ENCODE measurements around the gene ENTHD1.
A peak's percentile ranks its signal among the peaks of the same experiment; 100 is the strongest.

ENTHD1 gene

GRCh38 chr22:39839204-39839603 lies 54.4 kb downstream of the ENTHD1 start:
- DNase-seq = no peak

- DNase-seq = no peak
Observed at GRCh38 chr22:39833610-39834009, 60.0 kb downstream of the ENTHD1 start.

GRCh38 chr22:39833093-39833492 lies 60.5 kb downstream of the ENTHD1 start:
- no peak for DNase-seq

- DNase-seq = no peak
Observed at GRCh38 chr22:39832627-39833074, 60.9 kb downstream of the ENTHD1 start.

- DNase-seq = no peak
Observed at GRCh38 chr22:39825661-39826102, 67.9 kb downstream of the ENTHD1 start.

GRCh38 chr22:39821008-39821407 lies 72.6 kb downstream of the ENTHD1 start:
- DNase-seq = no peak

- DNase-seq = peak; percentile 69
Observed at GRCh38 chr22:39820256-39820655, 73.3 kb downstream of the ENTHD1 start.

- no peak for DNase-seq
Observed at GRCh38 chr22:39819429-39819828, 74.1 kb downstream of the ENTHD1 start.

GRCh38 chr22:39818094-39818493 lies 75.5 kb downstream of the ENTHD1 start:
- peak; percentile 64 for DNase-seq

GRCh38 chr22:39815932-39816331 lies 77.6 kb downstream of the ENTHD1 start:
- no peak for DNase-seq

GRCh38 chr22:39814899-39815298 lies 78.7 kb downstream of the ENTHD1 start:
- peak; percentile 66 for DNase-seq

GRCh38 chr22:39809772-39810557 lies 83.6 kb downstream of the ENTHD1 start:
- DNase-seq = no peak

GRCh38 chr22:39808081-39808480 lies 85.5 kb downstream of the ENTHD1 start:
- peak; percentile 20 for DNase-seq

- DNase-seq = no peak
Observed at GRCh38 chr22:39806109-39806508, 87.5 kb downstream of the ENTHD1 start.

- DNase-seq = no peak
Observed at GRCh38 chr22:39805117-39805516, 88.4 kb downstream of the ENTHD1 start.

- no peak for DNase-seq
Observed at GRCh38 chr22:39802682-39803081, 90.9 kb downstream of the ENTHD1 start.

- no peak for DNase-seq
Observed at GRCh38 chr22:39800790-39801520, 92.6 kb downstream of the ENTHD1 start.

- DNase-seq = no peak
Observed at GRCh38 chr22:39797528-39798147, 95.9 kb downstream of the ENTHD1 start.

- no peak for DNase-seq
Observed at GRCh38 chr22:39789788-39790187, 103.8 kb downstream of the ENTHD1 start.

GRCh38 chr22:39785232-39785631 lies 108.3 kb downstream of the ENTHD1 start:
- DNase-seq = no peak

GRCh38 chr22:39777716-39778454 lies 115.7 kb downstream of the ENTHD1 start:
- DNase-seq = no peak

GRCh38 chr22:39776295-39777009 lies 117.1 kb downstream of the ENTHD1 start:
- DNase-seq = no peak
